WERI-Rb-1 (cell line): Measurements from ENCODE around the gene BRD1.

ENCODE experiments used
- DNase-seq: peaks from one replicate; pipeline ENCODE4 v3.0.0-alpha.2; 2020
- H3K27ac ChIP-seq: fragments of 250-450 bp; sonication (Bioruptor Pico); 2 replicates; pipeline ENCODE4 v1.5.1; 2020; ENCODE audit warnings: mild to moderate bottlenecking, moderate library complexity
- H3K27me3 ChIP-seq: fragments of 250-450 bp; sonication (Bioruptor Pico); 2 replicates; pipeline ENCODE4 v1.5.1; 2021; ENCODE audit warnings: mild to moderate bottlenecking, low read depth, moderate library complexity; ENCODE audit not compliant: insufficient read depth, severe bottlenecking
- H3K36me3 ChIP-seq: fragments of 250-450 bp; sonication (Bioruptor Pico); 2 replicates; pipeline ENCODE4 v1.5.1; 2020; ENCODE audit warnings: mild to moderate bottlenecking, moderate library complexity
- H3K4me3 ChIP-seq: 2 replicates; pipeline ENCODE4 v1.5.1; 2011; ENCODE audit warnings: low read depth, mild to moderate bottlenecking, control low read depth, low read length
- H3K9me3 ChIP-seq: fragments of 250-450 bp; sonication (Bioruptor Pico); 2 replicates; pipeline ENCODE4 v1.5.1; 2021; ENCODE audit warnings: mild to moderate bottlenecking, moderate library complexity; ENCODE audit not compliant: severe bottlenecking
- TF ChIP-seq, protein P1 (sequence below): IDR thresholded peaks from 2 replicates; pipeline ENCODE4 v1.5.1; 2011; ENCODE audit warnings: low read depth, mild to moderate bottlenecking, control low read depth, inconsistent platforms, low read length

The BRD1 gene

DNA sequence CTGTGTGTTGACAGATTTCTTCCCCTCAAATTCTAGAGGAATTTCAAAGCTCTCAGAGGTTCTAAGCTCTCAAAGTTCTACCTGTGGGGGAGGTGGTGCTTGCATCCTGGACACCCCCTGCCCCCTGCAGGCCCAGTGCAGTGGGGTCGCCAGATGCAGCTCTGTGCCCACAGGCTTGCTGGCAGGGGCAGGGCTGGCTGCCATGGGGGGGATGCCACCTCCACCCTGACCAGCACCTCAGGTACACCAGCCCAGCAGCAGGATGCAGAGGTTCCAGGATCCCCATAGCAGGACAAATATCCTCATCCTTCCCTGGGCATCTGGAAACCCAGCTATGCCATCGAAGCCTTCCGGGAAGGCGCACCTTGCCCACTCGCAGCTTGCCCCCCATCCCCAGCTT lies 91.1 kb downstream of the BRD1 start:
- no peak overlapping the region for H3K4me3 ChIP-seq
- DNase-seq, result no peak
- no peak overlapping the region for H3K27ac ChIP-seq
- H3K36me3 ChIP-seq, result no peaks in the 10 kb centered on the region
- no peaks in the 10 kb centered on the region for H3K27me3 ChIP-seq
- peaks cover 8% of the 10 kb centered on the region for H3K9me3 ChIP-seq
- TF ChIP-seq, protein P1, sequence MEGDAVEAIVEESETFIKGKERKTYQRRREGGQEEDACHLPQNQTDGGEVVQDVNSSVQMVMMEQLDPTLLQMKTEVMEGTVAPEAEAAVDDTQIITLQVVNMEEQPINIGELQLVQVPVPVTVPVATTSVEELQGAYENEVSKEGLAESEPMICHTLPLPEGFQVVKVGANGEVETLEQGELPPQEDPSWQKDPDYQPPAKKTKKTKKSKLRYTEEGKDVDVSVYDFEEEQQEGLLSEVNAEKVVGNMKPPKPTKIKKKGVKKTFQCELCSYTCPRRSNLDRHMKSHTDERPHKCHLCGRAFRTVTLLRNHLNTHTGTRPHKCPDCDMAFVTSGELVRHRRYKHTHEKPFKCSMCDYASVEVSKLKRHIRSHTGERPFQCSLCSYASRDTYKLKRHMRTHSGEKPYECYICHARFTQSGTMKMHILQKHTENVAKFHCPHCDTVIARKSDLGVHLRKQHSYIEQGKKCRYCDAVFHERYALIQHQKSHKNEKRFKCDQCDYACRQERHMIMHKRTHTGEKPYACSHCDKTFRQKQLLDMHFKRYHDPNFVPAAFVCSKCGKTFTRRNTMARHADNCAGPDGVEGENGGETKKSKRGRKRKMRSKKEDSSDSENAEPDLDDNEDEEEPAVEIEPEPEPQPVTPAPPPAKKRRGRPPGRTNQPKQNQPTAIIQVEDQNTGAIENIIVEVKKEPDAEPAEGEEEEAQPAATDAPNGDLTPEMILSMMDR, result no peak

DNA sequence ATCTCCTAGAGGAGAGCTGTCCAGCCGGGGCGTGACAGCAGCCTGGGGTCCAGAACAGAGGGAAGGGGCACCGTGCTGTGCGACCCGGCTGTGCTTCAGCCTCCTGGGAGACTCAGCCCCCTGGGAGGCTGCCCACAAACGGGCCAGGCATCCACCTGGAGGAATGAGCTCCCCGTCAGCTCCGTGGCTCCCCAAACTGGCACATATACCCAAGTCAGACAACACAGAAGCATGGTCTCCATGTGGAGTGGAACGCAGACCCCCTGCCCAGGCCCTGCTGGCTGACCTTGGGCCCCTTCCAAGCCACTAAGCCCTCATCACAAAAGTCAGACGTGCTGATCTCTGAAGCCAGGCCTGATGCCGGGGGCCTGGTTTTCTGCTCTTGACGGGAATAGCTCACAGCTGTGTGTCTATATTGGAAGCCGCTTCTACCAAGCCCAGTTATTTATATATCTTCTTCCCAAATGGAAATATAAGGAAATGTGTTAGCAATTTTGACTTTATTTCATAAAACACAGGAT lies 91.7 kb downstream of the BRD1 start:
- DNase-seq, result no peak
- H3K9me3 ChIP-seq, result peaks cover 8% of the 10 kb centered on the region
- no peaks in the 10 kb centered on the region for H3K36me3 ChIP-seq
- no peaks in the 10 kb centered on the region for H3K27me3 ChIP-seq
- H3K27ac ChIP-seq, result no peak overlapping the region
- TF ChIP-seq, protein P1, result no peak
- H3K4me3 ChIP-seq, result no peak overlapping the region

DNA sequence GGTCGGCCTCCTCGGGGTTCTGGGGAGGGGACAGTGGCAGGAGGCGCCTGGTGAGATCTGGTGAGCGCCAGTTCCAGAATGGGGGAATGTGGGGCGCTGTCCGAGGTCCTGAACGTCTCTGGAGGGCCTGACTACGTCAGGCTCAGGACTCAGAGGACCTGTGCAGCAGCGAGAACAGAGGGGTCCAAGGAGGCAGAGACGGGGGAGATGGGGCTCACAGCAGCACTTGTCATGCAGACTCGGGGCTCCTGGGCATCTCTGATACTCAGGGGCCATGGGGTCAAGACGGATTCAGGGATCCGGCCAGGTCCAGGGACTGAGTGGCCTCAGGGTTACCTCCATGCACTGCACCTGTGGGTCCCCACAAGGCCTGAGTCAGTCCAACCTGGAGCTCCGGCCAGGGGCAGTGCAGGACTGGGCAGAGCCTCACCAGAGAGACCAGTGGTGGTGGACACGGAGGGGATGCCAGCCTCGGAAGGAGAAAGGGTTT lies 92.2 kb downstream of the BRD1 start:
- H3K9me3 ChIP-seq, result peaks cover 8% of the 10 kb centered on the region
- no peaks in the 10 kb centered on the region for H3K27me3 ChIP-seq
- H3K36me3 ChIP-seq, result no peaks in the 10 kb centered on the region
- no peak for DNase-seq
- H3K4me3 ChIP-seq, result no peak overlapping the region
- TF ChIP-seq, protein P1, result no peak
- no peak overlapping the region for H3K27ac ChIP-seq

DNA sequence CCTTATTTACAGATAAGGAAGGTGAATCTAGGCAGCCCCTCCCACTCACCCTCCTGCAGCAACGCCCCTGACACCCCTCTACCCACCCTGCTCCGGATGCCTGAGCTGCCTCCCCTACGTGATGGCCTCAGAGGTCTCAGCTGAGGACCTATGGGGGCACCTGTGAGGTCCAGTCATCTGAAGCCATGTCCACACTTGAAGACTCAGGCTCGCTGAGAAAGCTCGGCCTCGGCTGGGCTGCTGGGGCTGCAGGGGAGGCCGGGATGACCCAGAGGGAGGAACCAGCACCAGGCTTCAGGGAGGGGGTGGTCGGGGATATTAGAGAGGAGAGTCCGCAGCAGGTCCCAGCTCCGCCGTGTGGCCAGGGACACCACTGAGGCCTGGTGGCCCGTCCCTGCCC lies 92.8 kb downstream of the BRD1 start:
- H3K27me3 ChIP-seq, result no peaks in the 10 kb centered on the region
- TF ChIP-seq, protein P1, result no peak
- H3K27ac ChIP-seq, result no peak overlapping the region
- H3K4me3 ChIP-seq, result no peak overlapping the region
- no peak for DNase-seq
- H3K36me3 ChIP-seq, result no peaks in the 10 kb centered on the region
- H3K9me3 ChIP-seq, result peaks cover 8% of the 10 kb centered on the region

DNA sequence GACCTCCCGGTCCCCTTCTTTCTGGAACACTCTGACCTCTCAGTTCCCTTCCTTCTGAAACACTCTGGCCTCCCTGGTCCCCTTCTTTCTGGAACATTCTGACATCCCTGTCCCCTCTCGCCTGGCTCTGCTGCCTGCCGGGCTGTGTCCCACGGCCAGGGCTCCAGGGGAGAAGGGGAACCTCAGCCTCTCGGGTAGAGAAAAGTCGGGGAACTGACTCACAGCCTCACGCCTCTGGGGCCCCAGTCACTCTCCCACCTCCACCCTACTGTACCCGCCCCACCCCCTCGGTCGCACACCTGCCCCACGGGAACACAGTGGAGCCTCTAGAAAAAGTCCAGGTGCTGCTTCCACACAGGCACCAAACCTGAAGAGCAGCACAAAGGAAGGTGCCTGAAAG lies 93.3 kb downstream of the BRD1 start:
- H3K27ac ChIP-seq, result no peak overlapping the region
- no peak overlapping the region for H3K4me3 ChIP-seq
- TF ChIP-seq, protein P1, result no peak
- H3K27me3 ChIP-seq, result no peaks in the 10 kb centered on the region
- DNase-seq, result no peak
- no peaks in the 10 kb centered on the region for H3K36me3 ChIP-seq
- peaks cover 7% of the 10 kb centered on the region for H3K9me3 ChIP-seq

DNA sequence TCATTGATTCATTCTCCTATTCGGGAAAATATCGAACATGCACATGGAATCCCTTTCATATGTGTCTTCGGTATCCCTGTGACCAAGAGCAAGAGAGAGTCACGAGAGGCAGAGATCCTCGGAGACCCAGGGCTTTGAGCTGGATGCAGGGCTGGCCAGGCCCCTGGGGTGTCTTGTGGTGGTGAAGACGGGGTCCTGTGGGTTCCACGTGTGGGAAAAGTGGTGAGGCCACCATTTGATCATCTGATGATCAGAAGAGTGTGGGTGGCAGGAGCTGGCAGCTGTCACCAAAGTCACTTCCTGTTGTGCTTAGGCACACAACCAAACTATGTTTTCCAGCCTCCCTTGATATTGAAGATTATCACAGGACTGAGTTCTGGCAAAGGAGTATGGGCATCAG lies 94.0 kb downstream of the BRD1 start:
- no peak overlapping the region for H3K27ac ChIP-seq
- TF ChIP-seq, protein P1, result no peak
- no peaks in the 10 kb centered on the region for H3K36me3 ChIP-seq
- H3K4me3 ChIP-seq, result no peak overlapping the region
- no peaks in the 10 kb centered on the region for H3K27me3 ChIP-seq
- H3K9me3 ChIP-seq, result peaks cover 2% of the 10 kb centered on the region
- DNase-seq, result no peak
